Measurements from ENCODE around the gene PIP5K1C. TPM values are rescaled to one million over a fixed set of nuclear protein-coding genes. Genes with fewer than 3 reads are reported as not detected.

The PIP5K1C gene
- total and polyA plus RNA-seq, 10 of the 15 experiments (the other 5 are each of a cell fraction or from before 2014, with no cell fraction given), result 0.39 to 19.6 (median 5.3) TPM

DNA sequence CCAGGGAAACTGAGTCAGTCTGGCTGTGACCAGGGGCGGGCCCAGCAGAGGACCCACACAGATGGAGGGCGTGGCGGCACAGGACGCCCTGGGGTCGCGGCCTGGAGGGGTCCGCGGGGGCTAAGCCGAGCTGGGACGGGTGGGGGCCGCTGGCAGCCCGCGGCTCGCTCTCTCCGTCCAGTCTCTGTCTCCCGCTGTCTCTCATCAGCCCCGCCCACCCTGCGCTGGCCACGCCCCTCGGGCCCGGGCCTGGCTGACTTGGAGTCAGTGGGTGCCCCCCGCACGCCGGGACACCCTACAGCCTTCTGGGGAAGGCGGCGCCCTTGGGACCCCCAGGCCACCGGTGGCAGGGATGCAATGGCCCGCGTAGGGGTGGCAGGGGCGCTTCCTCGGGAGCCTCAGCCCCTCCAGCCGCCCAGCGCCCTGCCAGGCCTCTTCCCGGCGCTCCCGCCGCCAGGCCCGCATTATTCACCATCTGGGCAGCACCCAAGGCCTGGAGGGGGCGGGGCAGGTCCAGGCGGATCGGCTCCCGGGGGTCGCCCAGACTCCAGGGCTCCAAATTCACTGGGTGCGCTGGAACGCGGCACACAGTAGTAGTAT lies 93.5 kb downstream of the PIP5K1C start, which contains the start of gene TBXA2R (continued):
- TF ChIP-seq, protein P1, sequence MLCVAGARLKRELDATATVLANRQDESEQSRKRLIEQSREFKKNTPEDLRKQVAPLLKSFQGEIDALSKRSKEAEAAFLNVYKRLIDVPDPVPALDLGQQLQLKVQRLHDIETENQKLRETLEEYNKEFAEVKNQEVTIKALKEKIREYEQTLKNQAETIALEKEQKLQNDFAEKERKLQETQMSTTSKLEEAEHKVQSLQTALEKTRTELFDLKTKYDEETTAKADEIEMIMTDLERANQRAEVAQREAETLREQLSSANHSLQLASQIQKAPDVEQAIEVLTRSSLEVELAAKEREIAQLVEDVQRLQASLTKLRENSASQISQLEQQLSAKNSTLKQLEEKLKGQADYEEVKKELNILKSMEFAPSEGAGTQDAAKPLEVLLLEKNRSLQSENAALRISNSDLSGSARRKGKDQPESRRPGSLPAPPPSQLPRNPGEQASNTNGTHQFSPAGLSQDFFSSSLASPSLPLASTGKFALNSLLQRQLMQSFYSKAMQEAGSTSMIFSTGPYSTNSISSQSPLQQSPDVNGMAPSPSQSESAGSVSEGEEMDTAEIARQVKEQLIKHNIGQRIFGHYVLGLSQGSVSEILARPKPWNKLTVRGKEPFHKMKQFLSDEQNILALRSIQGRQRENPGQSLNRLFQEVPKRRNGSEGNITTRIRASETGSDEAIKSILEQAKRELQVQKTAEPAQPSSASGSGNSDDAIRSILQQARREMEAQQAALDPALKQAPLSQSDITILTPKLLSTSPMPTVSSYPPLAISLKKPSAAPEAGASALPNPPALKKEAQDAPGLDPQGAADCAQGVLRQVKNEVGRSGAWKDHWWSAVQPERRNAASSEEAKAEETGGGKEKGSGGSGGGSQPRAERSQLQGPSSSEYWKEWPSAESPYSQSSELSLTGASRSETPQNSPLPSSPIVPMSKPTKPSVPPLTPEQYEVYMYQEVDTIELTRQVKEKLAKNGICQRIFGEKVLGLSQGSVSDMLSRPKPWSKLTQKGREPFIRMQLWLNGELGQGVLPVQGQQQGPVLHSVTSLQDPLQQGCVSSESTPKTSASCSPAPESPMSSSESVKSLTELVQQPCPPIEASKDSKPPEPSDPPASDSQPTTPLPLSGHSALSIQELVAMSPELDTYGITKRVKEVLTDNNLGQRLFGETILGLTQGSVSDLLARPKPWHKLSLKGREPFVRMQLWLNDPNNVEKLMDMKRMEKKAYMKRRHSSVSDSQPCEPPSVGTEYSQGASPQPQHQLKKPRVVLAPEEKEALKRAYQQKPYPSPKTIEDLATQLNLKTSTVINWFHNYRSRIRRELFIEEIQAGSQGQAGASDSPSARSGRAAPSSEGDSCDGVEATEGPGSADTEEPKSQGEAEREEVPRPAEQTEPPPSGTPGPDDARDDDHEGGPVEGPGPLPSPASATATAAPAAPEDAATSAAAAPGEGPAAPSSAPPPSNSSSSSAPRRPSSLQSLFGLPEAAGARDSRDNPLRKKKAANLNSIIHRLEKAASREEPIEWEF (IDR thresholded peaks at IDR 0.05; ENCODE audit: insufficient replicate concordance, low read depth, low read length), result no peak
- no peak for TF ChIP-seq MYC (IDR thresholded peaks at IDR 0.05; ENCODE audit: insufficient read depth, insufficient read length, insufficient replicate concordance, low read length, severe bottlenecking)
- no peak for TF ChIP-seq SMAD5 (IDR thresholded peaks at IDR 0.05; ENCODE audit: low read depth)
- TF ChIP-seq, protein P2, sequence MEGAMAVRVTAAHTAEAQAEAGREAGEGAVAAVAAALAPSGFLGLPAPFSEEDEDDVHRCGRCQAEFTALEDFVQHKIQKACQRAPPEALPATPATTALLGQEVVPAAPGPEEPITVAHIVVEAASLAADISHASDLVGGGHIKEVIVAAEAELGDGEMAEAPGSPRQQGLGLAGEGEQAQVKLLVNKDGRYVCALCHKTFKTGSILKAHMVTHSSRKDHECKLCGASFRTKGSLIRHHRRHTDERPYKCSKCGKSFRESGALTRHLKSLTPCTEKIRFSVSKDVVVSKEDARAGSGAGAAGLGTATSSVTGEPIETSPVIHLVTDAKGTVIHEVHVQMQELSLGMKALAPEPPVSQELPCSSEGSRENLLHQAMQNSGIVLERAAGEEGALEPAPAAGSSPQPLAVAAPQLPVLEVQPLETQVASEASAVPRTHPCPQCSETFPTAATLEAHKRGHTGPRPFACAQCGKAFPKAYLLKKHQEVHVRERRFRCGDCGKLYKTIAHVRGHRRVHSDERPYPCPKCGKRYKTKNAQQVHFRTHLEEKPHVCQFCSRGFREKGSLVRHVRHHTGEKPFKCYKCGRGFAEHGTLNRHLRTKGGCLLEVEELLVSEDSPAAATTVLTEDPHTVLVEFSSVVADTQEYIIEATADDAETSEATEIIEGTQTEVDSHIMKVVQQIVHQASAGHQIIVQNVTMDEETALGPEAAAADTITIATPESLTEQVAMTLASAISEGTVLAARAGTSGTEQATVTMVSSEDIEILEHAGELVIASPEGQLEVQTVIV (IDR thresholded peaks at IDR 0.05; ENCODE audit: borderline replicate concordance, partially characterized antibody), result no peak
